HEK293 (cell line): ENCODE results near the gene PDE9A.

Experiments used
- CTCF ChIP-seq: fragments of 450-650 bp; formaldehyde crosslinking; IDR thresholded peaks from 2 replicates; pipeline ENCODE4 v1.5.1; 2016; ENCODE audit warnings: missing biosample characterization, missing genetic modification characterization
- KLF10 ChIP-seq: fragments of 450-650 bp; IDR thresholded peaks from 2 replicates; pipeline ENCODE4 v1.5.1; 2018; ENCODE audit warnings: missing biosample characterization, mild to moderate bottlenecking, missing genetic modification characterization
- PBX3 ChIP-seq: sonication (generic); formaldehyde crosslinking; IDR thresholded peaks from 2 replicates; pipeline ENCODE4 v1.8.1; 2022; ENCODE audit warnings: mild to moderate bottlenecking, moderate library complexity, missing genetic modification reagents
- TCF7L2 ChIP-seq: IDR thresholded peaks from 2 replicates; pipeline ENCODE4 v1.6.1; 2011; ENCODE audit warnings: low read depth, mild to moderate bottlenecking, inconsistent platforms, low read length, moderate library complexity, borderline replicate concordance
- ZBTB17 ChIP-seq: fragments of 450-650 bp; formaldehyde crosslinking; IDR thresholded peaks from 2 replicates; pipeline ENCODE4 v1.5.1; 2016; ENCODE audit warnings: missing biosample characterization, missing genetic modification characterization
- ZNF121 ChIP-seq: fragments of 450-650 bp; formaldehyde crosslinking; IDR thresholded peaks from 2 replicates; pipeline ENCODE4 v1.5.1; 2016; ENCODE audit warnings: missing biosample characterization, missing genetic modification characterization
- ZNF555 ChIP-seq: fragments of 450-650 bp; formaldehyde crosslinking; conservative IDR thresholded peaks from 2 replicates; pipeline ENCODE4 v1.5.1; 2017; ENCODE audit warnings: missing biosample characterization, mild to moderate bottlenecking, missing genetic modification characterization, inconsistent platforms
- ZNF639 ChIP-seq: fragments of 450-650 bp; formaldehyde crosslinking; IDR thresholded peaks from 2 replicates; pipeline ENCODE4 v1.5.1; 2016; ENCODE audit warnings: missing biosample characterization, missing genetic modification characterization
- ZNF777 ChIP-seq: fragments of 450-650 bp; formaldehyde crosslinking; IDR thresholded peaks from 2 replicates; pipeline ENCODE4 v1.5.1; 2017; ENCODE audit warnings: missing biosample characterization, missing genetic modification characterization, borderline replicate concordance

- TF ChIP-seq TCF7L2 (no peak), ZBTB17 (tag by site-specific recombination) (no peak), KLF10 (no peak), ZNF639 (no peak), CTCF (tag by site-specific recombination) (no peak), ZNF555 (tag by site-specific recombination) (no peak), ZNF121 (tag by site-specific recombination) (no peak), ZNF777 (no peak), PBX3 (CRISPR knock-in tag) (no peak)
Observed at GRCh38 chr21:42775123-42775522, 121.7 kb downstream of the PDE9A start.
